H1 (cell line): ENCODE measurements around the gene ZNF560. TPM values are rescaled to one million over a fixed set of nuclear protein-coding genes. Genes with fewer than 3 reads are reported as not detected.

Source experiments
- CTCF ChIA-PET: fragments of 300-600 bp; sonication (Branson Sonifier 250); formaldehyde crosslinking; loops from one replicate; lab custom pipeline; 2021; ENCODE audit not compliant: partially characterized antibody; lab: Charles Lee
- POLR2A ChIA-PET: fragments of 300-600 bp; sonication (Branson Sonifier 250); formaldehyde crosslinking; loops from one replicate; lab custom pipeline; 2021; ENCODE audit warnings: inconsistent platforms; ENCODE audit not compliant: partially characterized antibody; lab: Charles Lee
- DNase-seq, 2 experiments: peaks; one replicate each; pipeline versions ENCODE4 v3.0.0 to v3.0.0-alpha.2; 2010 to 2022; ENCODE audit warnings: low spot score in 2 of 2, low read depth in 1 of 2, mixed read lengths in 1 of 2
- FAIRE-seq: peaks from 2 replicates; lab custom pipeline; 2011; peaks lifted over from hg19 to GRCh38; lab: Jason Lieb, UNC
- H2AFZ ChIP-seq: 2 replicates; pipeline ENCODE4 v1.8.1; 2012; ENCODE audit warnings: low read length, inconsistent platforms
- H2AK5ac ChIP-seq: 2 replicates; pipeline ENCODE4 v1.6.1; 2013; ENCODE audit warnings: low read depth, low read length
- H2BK120ac ChIP-seq: replicated peaks from 2 replicates; pipeline ENCODE3; 2013; ENCODE audit warnings: low read depth, low read length, inconsistent platforms
- H2BK12ac ChIP-seq: 2 replicates; pipeline ENCODE4 v1.6.1; 2013; ENCODE audit warnings: low read depth, low read length
- H2BK15ac ChIP-seq: 2 replicates; pipeline ENCODE4 v1.6.1; 2013; ENCODE audit warnings: low read length
- H2BK20ac ChIP-seq: 2 replicates; pipeline ENCODE4 v1.6.1; 2013; ENCODE audit warnings: low read length
- H2BK5ac ChIP-seq: 2 replicates; pipeline ENCODE4 v1.6.1; 2013; ENCODE audit warnings: low read depth, low read length
- H3K14ac ChIP-seq: 2 replicates; pipeline ENCODE4 v1.6.1; 2013; ENCODE audit warnings: inconsistent platforms; ENCODE audit not compliant: insufficient read length
- H3K18ac ChIP-seq: 2 replicates; pipeline ENCODE4 v1.6.1; 2013; ENCODE audit warnings: low read length; ENCODE audit errors: extremely low read depth
- H3K23ac ChIP-seq: 2 replicates; pipeline ENCODE4 v1.6.1; 2013; ENCODE audit warnings: inconsistent platforms; ENCODE audit not compliant: insufficient read length
- H3K23me2 ChIP-seq: 2 replicates; pipeline ENCODE4 v1.6.1; 2013; ENCODE audit warnings: low read depth, low read length
- H3K27ac ChIP-seq: 2 replicates; pipeline ENCODE4 v1.6.1; 2011; ENCODE audit warnings: low read depth, low read length, inconsistent platforms
- H3K27me3 ChIP-seq, 4 experiments: replicated peaks in 1 of 4; 1 replicate in 1 of 4; 2 replicates in 3 of 4; pipeline versions ENCODE4 v1.6.1 to v1.8.1; 2011 to 2013; ENCODE audit warnings: low read length in 3 of 4, mild to moderate bottlenecking in 3 of 4, inconsistent platforms in 2 of 4, mixed read lengths in 2 of 4, moderate library complexity in 1 of 4; ENCODE audit not compliant: control insufficient read depth in 3 of 4, insufficient read depth in 3 of 4; ENCODE audit errors: extremely low read depth in 1 of 4
- H3K36me3 ChIP-seq, 4 experiments: 2 replicates each; pipeline versions ENCODE4 v1.6.1 to v1.8.1; 2011 to 2013; ENCODE audit warnings: mild to moderate bottlenecking in 4 of 4, low read length in 3 of 4, moderate library complexity in 2 of 4, control low read depth in 1 of 4, inconsistent platforms in 1 of 4; ENCODE audit not compliant: insufficient read depth in 4 of 4, control insufficient read depth in 2 of 4
- H3K4ac ChIP-seq: replicated peaks from 2 replicates; pipeline ENCODE3; 2013; ENCODE audit warnings: low read length, low read depth, mixed read lengths, inconsistent platforms; ENCODE audit not compliant: insufficient read length
- H3K4me1 ChIP-seq, 4 experiments: replicated peaks in 1 of 4; 1 replicate in 1 of 4; 2 replicates in 3 of 4; pipeline versions ENCODE4 v1.6.1 to v1.8.1; 2011 to 2013; ENCODE audit warnings: low read length in 3 of 4, inconsistent platforms in 2 of 4, mixed read lengths in 1 of 4; ENCODE audit not compliant: insufficient read depth in 4 of 4, control insufficient read depth in 3 of 4
- H3K4me2 ChIP-seq, 2 experiments: 2 replicates each; pipeline versions ENCODE4 v1.6.1 to v1.8.1; 2011 to 2013; ENCODE audit warnings: low read depth in 2 of 2, low read length in 2 of 2, control low read depth in 1 of 2, inconsistent platforms in 1 of 2, mild to moderate bottlenecking in 1 of 2; ENCODE audit not compliant: insufficient read depth in 1 of 2
- H3K4me3 ChIP-seq, 4 experiments: fragments of 200-600, 300-600 bp in 1 of 4; sonication (generic), shearing (Covaris generic), sonication (Bioruptor Twin) in 1 of 4; 2 replicates each; pipeline versions ENCODE4 v1.5.1 to v1.8.1; 2011 to 2016; ENCODE audit warnings: low read length in 4 of 4, low read depth in 3 of 4, control low read depth in 2 of 4, inconsistent platforms in 2 of 4, mild to moderate bottlenecking in 2 of 4, mixed read lengths in 1 of 4, moderate library complexity in 1 of 4; ENCODE audit not compliant: insufficient read depth in 2 of 4; ENCODE audit errors: extremely low read depth in 1 of 4
- H3K56ac ChIP-seq: replicated peaks from 2 replicates; pipeline ENCODE3; 2013; ENCODE audit warnings: low read depth, mild to moderate bottlenecking, mixed read lengths, low read length, inconsistent platforms; ENCODE audit not compliant: insufficient read length
- H3K79me1 ChIP-seq: 2 replicates; pipeline ENCODE4 v1.6.1; 2013; ENCODE audit warnings: low read depth, low read length, control low read depth
- H3K79me2 ChIP-seq, 2 experiments: 2 replicates each; pipeline versions ENCODE4 v1.6.1 to v1.8.1; 2012 to 2013; ENCODE audit warnings: low read length in 2 of 2, mild to moderate bottlenecking in 2 of 2, inconsistent platforms in 1 of 2; ENCODE audit not compliant: insufficient read depth in 2 of 2, control insufficient read depth in 1 of 2
- H3K9ac ChIP-seq, 4 experiments: replicated peaks in 1 of 4; 1 replicate in 1 of 4; 2 replicates in 3 of 4; pipeline versions ENCODE4 v1.6.1 to v1.8.1; 2011 to 2013; ENCODE audit warnings: low read depth in 3 of 4, low read length in 3 of 4, control low read depth in 2 of 4, mild to moderate bottlenecking in 2 of 4, moderate library complexity in 2 of 4, inconsistent platforms in 1 of 4; ENCODE audit errors: extremely low read depth in 1 of 4
- H3K9me3 ChIP-seq, 2 experiments: 2 replicates each; pipeline versions ENCODE4 v1.6.1 to v1.8.1; 2012 to 2013; ENCODE audit warnings: mild to moderate bottlenecking in 2 of 2, moderate library complexity in 2 of 2, control low read depth in 1 of 2, inconsistent platforms in 1 of 2, low read depth in 1 of 2, low read length in 1 of 2, mixed read lengths in 1 of 2; ENCODE audit not compliant: insufficient read depth in 2 of 2
- H4K20me1 ChIP-seq, 2 experiments: replicated peaks in 1 of 2; 2 replicates each; pipeline versions ENCODE3 to v1.8.1; 2011 to 2013; ENCODE audit warnings: inconsistent platforms in 2 of 2, low read length in 2 of 2, mild to moderate bottlenecking in 1 of 2; ENCODE audit not compliant: insufficient read depth in 2 of 2, control insufficient read depth in 1 of 2
- H4K5ac ChIP-seq: 2 replicates; pipeline ENCODE4 v1.6.1; 2013; ENCODE audit warnings: low read length, low read depth, mixed read lengths, inconsistent platforms; ENCODE audit not compliant: insufficient read length
- H4K8ac ChIP-seq: 2 replicates; pipeline ENCODE4 v1.8.0; 2013; ENCODE audit warnings: mild to moderate bottlenecking, moderate library complexity, low read length, inconsistent platforms; ENCODE audit not compliant: insufficient read depth; ENCODE audit errors: extremely low read depth
- H4K91ac ChIP-seq: replicated peaks from 2 replicates; pipeline ENCODE3; 2013; ENCODE audit warnings: low read length, mixed read lengths, inconsistent platforms; ENCODE audit not compliant: insufficient read length
- BRCA1 ChIP-seq: IDR thresholded peaks from 2 replicates; pipeline ENCODE4 v1.6.1; 2012; ENCODE audit warnings: low read depth, low read length, improper control_type of control experiment
- CBX5 ChIP-seq: fragments of 300-800, 300-1000 bp; sonication (generic); IDR thresholded peaks from 2 replicates; pipeline ENCODE4 v1.7.1; 2016; ENCODE audit warnings: antibody characterized with exemption, low read length, low read depth
- CTBP2 ChIP-seq: IDR thresholded peaks from 2 replicates; pipeline ENCODE4 v1.7.0; 2011; ENCODE audit warnings: borderline replicate concordance, mild to moderate bottlenecking, moderate library complexity, mixed read lengths, low read length; ENCODE audit not compliant: insufficient read depth, insufficient read length
- MAFK ChIP-seq: IDR thresholded peaks from 2 replicates; pipeline ENCODE4 v1.6.1; 2012; ENCODE audit warnings: low read depth, mild to moderate bottlenecking, improper control_type of control experiment, low read length
- SAP30 ChIP-seq: fragments of 300-600 bp; sonication (generic); IDR thresholded peaks from 2 replicates; pipeline ENCODE4 v1.7.1; 2012; ENCODE audit warnings: low read length, moderate library complexity, mild to moderate bottlenecking, inconsistent platforms; ENCODE audit not compliant: insufficient read depth, insufficient replicate concordance
- SP4 ChIP-seq: IDR thresholded peaks from 2 replicates; pipeline ENCODE4 v1.6.1; 2012; ENCODE audit warnings: low read length, inconsistent platforms
- SRF ChIP-seq: IDR thresholded peaks from 2 replicates; pipeline ENCODE4 v1.6.1; 2011; ENCODE audit warnings: mild to moderate bottlenecking, low read depth, low read length, moderate library complexity
- SUZ12 ChIP-seq: fragments of 200-600 bp; sonication (generic); IDR thresholded peaks from 2 replicates; pipeline ENCODE4 v1.6.1; 2012; ENCODE audit warnings: mild to moderate bottlenecking, inconsistent platforms, low read length, moderate library complexity, mixed read lengths
- TAF7 ChIP-seq: optimal IDR thresholded peaks from 2 replicates; pipeline ENCODE3; 2011; ENCODE audit warnings: low read depth, mild to moderate bottlenecking, inconsistent platforms, low read length, moderate library complexity, borderline replicate concordance
- TEAD4 ChIP-seq: IDR thresholded peaks from 2 replicates; pipeline ENCODE4 v1.6.1; 2012; ENCODE audit warnings: low read depth, low read length, inconsistent platforms, mixed read lengths
- YY1 ChIP-seq: IDR thresholded peaks from 2 replicates; pipeline ENCODE4 v1.6.1; 2011; ENCODE audit warnings: low read depth, mild to moderate bottlenecking, low read length
- ZNF274 ChIP-seq: IDR thresholded peaks from 2 replicates; pipeline ENCODE4 v1.7.0; 2012; ENCODE audit warnings: low read length, borderline replicate concordance; ENCODE audit errors: extremely low read depth
- polyA plus RNA-seq, 7 experiments: library from polyadenylated mRNA; depleted of rRNA in 3 of 7; stranded (reverse) in 5 of 7; unstranded in 2 of 7; fragments of >200 nt in 5 of 7; fragments of 200-250 nt in 2 of 7; gene quantifications; 1 replicate in 5 of 7; 2 replicates in 1 of 7; 4 replicates in 1 of 7; pipeline versions ENCODE4 v1.2.1 to v1.2.3, GENCODE V29; 2011 to 2013; ENCODE audit warnings: missing spikeins in 2 of 7, mixed read lengths in 2 of 7
- total RNA-seq: library from RNA; stranded (reverse); fragmentation: NEBNext Ultra II Directional; extraction: Animal tissue kit (Norgen Biotek cat#: 25700); gene quantifications from 2 replicates; pipeline ENCODE4 v1.2.1, GENCODE V29; 2021

The ZNF560 gene
- total and polyA plus RNA-seq, 2 of the 8 experiments (the other 6 are each of a cell fraction or from before 2014, with no cell fraction given) = 0.02 TPM; not detected in 1

GRCh38 chr19:9474975-9475374 is 23.4 kb downstream of the ZNF560 start:
- Histone ChIP-seq H3K4me1 (no peaks in the 10 kb centered on the region), H3K18ac (no peak overlapping the region), H3K27me3 (no peaks in the 10 kb centered on the region), H2BK120ac (no peak overlapping the region), H3K23me2 (no peaks in the 10 kb centered on the region), H3K4me2 (no peak overlapping the region), H2AK5ac (no peak overlapping the region), H2BK15ac (no peak overlapping the region), H3K56ac (no peak overlapping the region), H3K79me2 (no peaks in the 10 kb centered on the region), H2AFZ (no peak overlapping the region), H4K5ac (no peak overlapping the region), H3K27ac (no peak overlapping the region), H3K9ac (no peak overlapping the region), H3K23ac (no peak overlapping the region), H3K9me3 (peaks cover 57 to 69% of the 10 kb centered on the region in 2 experiments), H2BK5ac (no peak overlapping the region), H3K4ac (no peak overlapping the region), H3K4me3 (no peak overlapping the region), H3K14ac (no peak overlapping the region), H4K91ac (no peak overlapping the region), H3K79me1 (no peaks in the 10 kb centered on the region), H2BK20ac (no peak overlapping the region), H3K36me3 (no peaks in the 10 kb centered on the region), H4K20me1 (no peaks in the 10 kb centered on the region), H2BK12ac (no peak overlapping the region), H4K8ac (no peak overlapping the region)
- TF ChIP-seq MAFK (no peak), SUZ12 (no peak), SP4 (no peak), TEAD4 (no peak), CTBP2 (no peak), SAP30 (no peak), YY1 (no peak), ZNF274 (no peak), CBX5 (no peak), TAF7 (no peak), BRCA1 (no peak), SRF (no peak)
- DNase-seq = no peak
- POLR2A ChIA-PET = no interaction called here
- FAIRE-seq = no peak
- CTCF ChIA-PET = no interaction called here
